Activated CD8-positive, alpha-beta T cell treated with anti-CD3 and anti-CD28 coated beads, Interleukin-2, amount 10 ng/mL, durations not matched to agents 7 days and 5 days (primary cell): ENCODE data around the gene NHERF2. TPM values are rescaled to one million over a fixed set of nuclear protein-coding genes. Genes with fewer than 3 reads are reported as not detected.

ENCODE experiments used
- ATAC-seq: fragments of 150-1000 bp; cut with Tn5 transposase; one replicate; pipeline ENCODE4 v1.10.0; 2021; ENCODE audit warnings: moderate library complexity
- CTCF ChIA-PET: fragments of 350-600 bp; sonication (Branson Sonifier 250); formaldehyde crosslinking; loops from one replicate; lab custom pipeline; 2021; ENCODE audit warnings: antibody characterized with exemption; lab: Charles Lee
- POLR2A ChIA-PET: fragments of 350-600 bp; sonication (Branson Sonifier 250); formaldehyde crosslinking; loops from one replicate; lab custom pipeline; 2021; ENCODE audit warnings: antibody characterized with exemption; lab: Charles Lee
- DNase-seq: peaks from one replicate; pipeline ENCODE4 v3.0.0-alpha.2; 2020
- H3K27ac Mint-ChIP-seq: one replicate; pipeline ENCODE4 v1.8.0; 2021; ENCODE audit warnings: mild to moderate bottlenecking, mixed read lengths
- H3K27me3 Mint-ChIP-seq: one replicate; pipeline ENCODE4 v1.8.0; 2021; ENCODE audit warnings: low read depth, mixed read lengths
- H3K36me3 Mint-ChIP-seq: one replicate; pipeline ENCODE4 v1.8.0; 2021; ENCODE audit warnings: low read depth, mixed read lengths
- H3K4me1 Mint-ChIP-seq: one replicate; pipeline ENCODE4 v1.8.0; 2021; ENCODE audit warnings: low read depth, mixed read lengths
- H3K4me3 Mint-ChIP-seq: one replicate; pipeline ENCODE4 v1.8.0; 2021; ENCODE audit warnings: mild to moderate bottlenecking, mixed read lengths
- H3K9me3 Mint-ChIP-seq: one replicate; pipeline ENCODE4 v1.8.0; 2022; ENCODE audit warnings: mixed read lengths; ENCODE audit not compliant: insufficient read depth
- total RNA-seq, 2 experiments: library from RNA; stranded (reverse); gene quantifications; one replicate each; pipeline ENCODE4 v1.2.3, GENCODE V29; 2021

Gene NHERF2
- total RNA-seq, 2 experiments from 2014 or later, result 1.4 to 2.8 TPM

GRCh38 chr16:2019921-2020831, 6.5 kb upstream of the NHERF2 start:
- H3K4me3 Mint-ChIP-seq, result no peak overlapping the region
- H3K27me3 Mint-ChIP-seq, result peaks cover 22% of the 10 kb centered on the region
- POLR2A ChIA-PET, result interaction anchor here (2.0 kb wide), 1 partner anchor 135 kb away, joined by 7 read pairs; the partner anchor contains the start of gene TRAF7
- CTCF ChIA-PET, result interaction anchor here (1.1 to 1.6 kb wide), 3 partner anchors 17 to 135 kb away, joined by 3 to 9 read pairs (median 5); partner anchors contain the start of gene TRAF7
- H3K4me1 Mint-ChIP-seq, result peaks cover 17% of the 10 kb centered on the region
- H3K27ac Mint-ChIP-seq, result no peak overlapping the region
- DNase-seq, result no peak
- ATAC-seq, result no peak
- H3K36me3 Mint-ChIP-seq, result no peaks in the 10 kb centered on the region
- H3K9me3 Mint-ChIP-seq, result no peaks in the 10 kb centered on the region

GRCh38 chr16:2022723-2023091, 4.0 kb upstream of the NHERF2 start:
- Mint-ChIP-seq H3K4me3 (peak overlapping the region; percentile 66), H3K36me3 (no peaks in the 10 kb centered on the region), H3K27me3 (peaks cover 34% of the 10 kb centered on the region), H3K27ac (peak overlapping the region; percentile 63), H3K9me3 (no peaks in the 10 kb centered on the region), H3K4me1 (peaks cover 27% of the 10 kb centered on the region)
- CTCF ChIA-PET, result interaction anchor here (0.6 to 4.2 kb wide), 13 partner anchors 9 to 241 kb away, joined by 3 to 73 read pairs (median 7); partner anchors contain the start of genes ECI1, NTHL1, PKD1 and TRAF7
- DNase-seq (no peak), ATAC-seq (peak; percentile 21)
- POLR2A ChIA-PET, result interaction anchor here (0.7 to 1.5 kb wide), 5 partner anchors 52 to 229 kb away, joined by 3 to 14 read pairs (median 4); partner anchors contain the start of genes ECI1 and TRAF7

GRCh38 chr16:2023092-2024031, 3.3 kb upstream of the NHERF2 start:
- peaks cover 40% of the 10 kb centered on the region for H3K27me3 Mint-ChIP-seq
- POLR2A ChIA-PET, result interaction anchor here (0.7 to 1.5 kb wide), 5 partner anchors 117 to 132 kb away, joined by 4 to 14 read pairs (median 4); partner anchors contain the start of gene TRAF7
- H3K9me3 Mint-ChIP-seq, result no peaks in the 10 kb centered on the region
- peaks cover 27% of the 10 kb centered on the region for H3K4me1 Mint-ChIP-seq
- peak; percentile 81 for ATAC-seq
- CTCF ChIA-PET, result interaction anchor here (0.6 to 4.2 kb wide), 15 partner anchors 10 to 240 kb away, joined by 3 to 73 read pairs (median 6); partner anchors contain the start of genes ECI1, NTHL1, PKD1 and TRAF7
- peak overlapping the region; percentile 66 for H3K4me3 Mint-ChIP-seq
- H3K36me3 Mint-ChIP-seq, result no peaks in the 10 kb centered on the region
- peak; percentile 96 for DNase-seq
- H3K27ac Mint-ChIP-seq, result peak overlapping the region; percentile 82

- POLR2A ChIA-PET, result interaction anchor here (1.3 to 1.5 kb wide), 2 partner anchors 117 to 131 kb away, joined by 4 to 6 read pairs; partner anchors contain the start of gene TRAF7
Observed at GRCh38 chr16:2024032-2024420, 2.7 kb upstream of the NHERF2 start.

GRCh38 chr16:2025251-2025650, 1.5 kb upstream of the NHERF2 start:
- peaks cover 27% of the 10 kb centered on the region for H3K4me1 Mint-ChIP-seq
- peak overlapping the region; percentile 31 for H3K4me3 Mint-ChIP-seq
- H3K9me3 Mint-ChIP-seq, result no peaks in the 10 kb centered on the region
- ChIA-PET CTCF (interaction anchor here (1.1 to 4.2 kb wide), 4 partner anchors 11 to 130 kb away, joined by 4 to 73 read pairs (median 4); partner anchors contain the start of gene TRAF7), POLR2A (interaction anchor here (1.3 to 1.5 kb wide), 2 partner anchors 115 to 130 kb away, joined by 4 to 6 read pairs; partner anchors contain the start of gene TRAF7)
- peak overlapping the region; percentile 60 for H3K27ac Mint-ChIP-seq
- H3K27me3 Mint-ChIP-seq, result peaks cover 34% of the 10 kb centered on the region
- no peak for DNase-seq
- ATAC-seq, result no peak
- H3K36me3 Mint-ChIP-seq, result no peaks in the 10 kb centered on the region

More at GRCh38 chr16:2024032-2024420, 2.7 kb upstream of the NHERF2 start:
- CTCF ChIA-PET, result interaction anchor here (1.6 to 4.2 kb wide), 4 partner anchors 20 to 132 kb away, joined by 4 to 73 read pairs (median 6); partner anchors contain the start of genes PKD1 and TRAF7
- H3K27ac Mint-ChIP-seq, result peak overlapping the region; percentile 58
- H3K27me3 Mint-ChIP-seq, result peaks cover 38% of the 10 kb centered on the region
- no peak overlapping the region for H3K4me3 Mint-ChIP-seq
- H3K36me3 Mint-ChIP-seq, result no peaks in the 10 kb centered on the region
- DNase-seq (no peak), ATAC-seq (no peak)
- no peaks in the 10 kb centered on the region for H3K9me3 Mint-ChIP-seq
- H3K4me1 Mint-ChIP-seq, result peaks cover 27% of the 10 kb centered on the region

- POLR2A ChIA-PET, result no interaction called here
- CTCF ChIA-PET, result interaction anchor here (1.1 kb wide), 1 partner anchor 12 kb away, joined by 4 read pairs; no protein-coding TSS in a partner anchor
- Mint-ChIP-seq H3K4me1 (peaks cover 27% of the 10 kb centered on the region), H3K36me3 (no peaks in the 10 kb centered on the region), H3K9me3 (no peaks in the 10 kb centered on the region), H3K27ac (no peak overlapping the region), H3K4me3 (peak overlapping the region; percentile 31), H3K27me3 (peaks cover 29% of the 10 kb centered on the region)
- ATAC-seq, result no peak
- no peak for DNase-seq
Observed at GRCh38 chr16:2025878-2026460, 733 bp upstream of the NHERF2 start.

GRCh38 chr16:2027024-2028010, 615 bp downstream of the NHERF2 start:
- Mint-ChIP-seq H3K9me3 (no peaks in the 10 kb centered on the region), H3K27ac (no peak overlapping the region), H3K27me3 (peaks cover 25% of the 10 kb centered on the region), H3K36me3 (no peaks in the 10 kb centered on the region), H3K4me1 (peaks cover 28% of the 10 kb centered on the region), H3K4me3 (peak overlapping the region; percentile 58)
- DNase-seq (no peak), ATAC-seq (peak; percentile 21)
- CTCF ChIA-PET, result interaction anchor here (0.9 to 2.1 kb wide), 3 partner anchors 11 to 126 kb away, joined by 3 to 9 read pairs (median 3); no protein-coding TSS in a partner anchor
- POLR2A ChIA-PET, result interaction anchor here (0.9 kb wide), 1 partner anchor 18 kb away, joined by 3 read pairs; no protein-coding TSS in a partner anchor

- ChIA-PET POLR2A (interaction anchor here (0.9 kb wide), 2 partner anchors 19 to 125 kb away, joined by 3 read pairs; no protein-coding TSS in a partner anchor), CTCF (interaction anchor here (0.9 to 2.1 kb wide), 3 partner anchors 12 to 125 kb away, joined by 3 to 9 read pairs (median 3); no protein-coding TSS in a partner anchor)
- DNase-seq (no peak), ATAC-seq (no peak)
- no peak overlapping the region for H3K27ac Mint-ChIP-seq
- H3K36me3 Mint-ChIP-seq, result no peaks in the 10 kb centered on the region
- no peaks in the 10 kb centered on the region for H3K9me3 Mint-ChIP-seq
- H3K27me3 Mint-ChIP-seq, result peaks cover 22% of the 10 kb centered on the region
- peaks cover 22% of the 10 kb centered on the region for H3K4me1 Mint-ChIP-seq
- no peak overlapping the region for H3K4me3 Mint-ChIP-seq
Observed at GRCh38 chr16:2028146-2028545, 1.4 kb downstream of the NHERF2 start.

GRCh38 chr16:2028620-2029220, 2.0 kb downstream of the NHERF2 start:
- POLR2A ChIA-PET, result interaction anchor here (0.9 kb wide), 1 partner anchor 125 kb away, joined by 3 read pairs; no protein-coding TSS in a partner anchor
- no peaks in the 10 kb centered on the region for H3K36me3 Mint-ChIP-seq

More at GRCh38 chr16:2028620-2029220, 2.0 kb downstream of the NHERF2 start:
- H3K27me3 Mint-ChIP-seq, result peaks cover 22% of the 10 kb centered on the region
- ATAC-seq (no peak), DNase-seq (no peak)
- H3K27ac Mint-ChIP-seq, result no peak overlapping the region
- peaks cover 18% of the 10 kb centered on the region for H3K4me1 Mint-ChIP-seq
- H3K9me3 Mint-ChIP-seq, result no peaks in the 10 kb centered on the region
- H3K4me3 Mint-ChIP-seq, result no peak overlapping the region
- CTCF ChIA-PET, result interaction anchor here (1.4 to 2.1 kb wide), 2 partner anchors 112 to 124 kb away, joined by 3 to 9 read pairs; no protein-coding TSS in a partner anchor
